RWPE2 (cell line): Measurements from ENCODE around the gene PAPLN.

Source experiments
- ATAC-seq: fragments of 200-7000 bp; cut with Tn5 transposase; 3 replicates; pipeline ENCODE4 v1.9.1; 2021; ENCODE audit warnings: low read depth
- DNase-seq: peaks from one replicate; pipeline ENCODE4 v3.0.0-alpha.2; 2020; ENCODE audit warnings: low spot score
- H3K27ac ChIP-seq: fragments of 450-650 bp; 2 replicates; pipeline ENCODE4 v1.5.1; 2017; ENCODE audit warnings: mild to moderate bottlenecking; ENCODE audit not compliant: poor library complexity, severe bottlenecking
- H3K27me3 ChIP-seq: fragments of 250-450 bp; sonication (Bioruptor Pico); 2 replicates; pipeline ENCODE4 v1.5.1; 2021; ENCODE audit warnings: mild to moderate bottlenecking, moderate library complexity; ENCODE audit not compliant: insufficient read depth, poor library complexity, severe bottlenecking
- H3K36me3 ChIP-seq: fragments of 250-450 bp; sonication (Bioruptor Pico); 2 replicates; pipeline ENCODE4 v1.5.1; 2020; ENCODE audit warnings: low read depth, mild to moderate bottlenecking, moderate library complexity
- H3K4me1 ChIP-seq: fragments of 250-450 bp; sonication (Bioruptor Pico); 2 replicates; pipeline ENCODE4 v1.5.1; 2021; ENCODE audit warnings: mild to moderate bottlenecking, moderate library complexity; ENCODE audit not compliant: insufficient read depth, poor library complexity, severe bottlenecking
- H3K4me3 ChIP-seq: fragments of 250-450 bp; sonication (Bioruptor Pico); 2 replicates; pipeline ENCODE4 v1.5.1; 2021; ENCODE audit warnings: mild to moderate bottlenecking, moderate library complexity; ENCODE audit not compliant: severe bottlenecking
- H3K9me3 ChIP-seq: fragments of 250-450 bp; sonication (Bioruptor Pico); 2 replicates; pipeline ENCODE4 v1.5.1; 2021; ENCODE audit warnings: mild to moderate bottlenecking, moderate library complexity; ENCODE audit not compliant: severe bottlenecking
- TF ChIP-seq, protein P1 (sequence below): fragments of 450-650 bp; IDR thresholded peaks from one replicate; pipeline ENCODE4 v1.5.1; 2017; ENCODE audit warnings: mild to moderate bottlenecking, moderate library complexity; ENCODE audit not compliant: poor library complexity, severe bottlenecking

PAPLN gene

DNA sequence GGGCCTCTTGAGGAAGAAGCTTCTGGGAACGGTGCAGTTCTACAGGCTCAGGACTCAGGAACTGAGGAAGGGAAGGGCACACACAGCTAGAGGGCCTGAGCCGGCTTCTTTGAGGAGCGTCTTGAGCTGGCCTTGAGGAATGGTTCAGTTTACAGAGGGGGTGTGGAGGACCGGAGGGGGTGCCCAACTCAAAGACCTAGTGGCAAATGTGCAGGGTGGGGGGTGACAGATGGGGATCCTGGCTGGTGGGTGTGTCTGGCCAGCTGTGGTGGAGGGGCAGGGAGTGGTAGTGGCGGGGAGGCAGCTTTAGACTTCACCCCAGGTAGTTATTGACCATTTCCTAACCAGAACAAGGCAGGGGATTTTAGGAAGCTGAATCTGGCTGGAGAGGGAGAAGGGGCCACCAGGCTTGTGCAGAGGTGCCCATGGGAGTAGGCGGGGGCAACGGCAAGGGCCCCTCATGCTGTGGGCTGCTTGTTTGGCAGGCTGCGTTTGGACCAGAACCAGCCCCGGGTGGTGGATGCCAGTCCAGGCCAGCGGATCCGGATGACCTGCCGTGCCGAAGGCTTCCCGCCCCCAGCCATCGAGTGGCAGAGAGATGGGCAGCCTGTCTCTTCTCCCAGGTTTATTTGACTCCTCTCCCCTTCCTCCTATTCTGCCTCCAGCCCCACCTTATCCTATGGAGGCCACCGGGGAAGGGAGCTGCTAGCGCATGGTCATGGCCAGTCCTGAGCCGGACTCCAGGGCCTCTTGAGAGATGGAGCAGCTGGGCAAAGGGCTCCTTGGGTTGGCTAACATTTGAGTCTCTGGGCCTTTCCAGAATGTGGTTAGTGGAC, 27.8 kb downstream of the PAPLN start:
- H3K36me3 ChIP-seq = no peaks in the 10 kb centered on the region
- TF ChIP-seq, protein P1, sequence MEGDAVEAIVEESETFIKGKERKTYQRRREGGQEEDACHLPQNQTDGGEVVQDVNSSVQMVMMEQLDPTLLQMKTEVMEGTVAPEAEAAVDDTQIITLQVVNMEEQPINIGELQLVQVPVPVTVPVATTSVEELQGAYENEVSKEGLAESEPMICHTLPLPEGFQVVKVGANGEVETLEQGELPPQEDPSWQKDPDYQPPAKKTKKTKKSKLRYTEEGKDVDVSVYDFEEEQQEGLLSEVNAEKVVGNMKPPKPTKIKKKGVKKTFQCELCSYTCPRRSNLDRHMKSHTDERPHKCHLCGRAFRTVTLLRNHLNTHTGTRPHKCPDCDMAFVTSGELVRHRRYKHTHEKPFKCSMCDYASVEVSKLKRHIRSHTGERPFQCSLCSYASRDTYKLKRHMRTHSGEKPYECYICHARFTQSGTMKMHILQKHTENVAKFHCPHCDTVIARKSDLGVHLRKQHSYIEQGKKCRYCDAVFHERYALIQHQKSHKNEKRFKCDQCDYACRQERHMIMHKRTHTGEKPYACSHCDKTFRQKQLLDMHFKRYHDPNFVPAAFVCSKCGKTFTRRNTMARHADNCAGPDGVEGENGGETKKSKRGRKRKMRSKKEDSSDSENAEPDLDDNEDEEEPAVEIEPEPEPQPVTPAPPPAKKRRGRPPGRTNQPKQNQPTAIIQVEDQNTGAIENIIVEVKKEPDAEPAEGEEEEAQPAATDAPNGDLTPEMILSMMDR = no peak
- ATAC-seq = no peak
- H3K4me1 ChIP-seq = no peaks in the 10 kb centered on the region
- no peak for DNase-seq
- no peak overlapping the region for H3K27ac ChIP-seq
- no peaks in the 10 kb centered on the region for H3K27me3 ChIP-seq
- no peaks in the 10 kb centered on the region for H3K9me3 ChIP-seq
- H3K4me3 ChIP-seq = no peak overlapping the region

DNA sequence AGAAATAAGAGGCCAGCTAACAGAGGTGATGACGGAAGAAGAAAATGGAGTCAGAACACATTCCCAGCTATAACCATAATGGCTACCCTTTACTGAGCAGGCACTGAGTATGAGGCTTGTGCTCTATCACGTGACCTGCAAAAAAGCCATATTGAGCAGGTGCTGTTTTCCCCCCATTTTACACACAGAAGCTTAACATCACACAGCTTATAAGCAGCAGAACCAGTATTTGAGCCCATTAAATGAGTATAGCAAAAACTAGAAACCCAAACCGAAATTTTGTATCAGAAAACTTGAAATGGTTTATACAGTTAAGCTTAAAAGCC, 28.4 kb downstream of the PAPLN start:
- DNase-seq (no peak), ATAC-seq (no peak)
- TF ChIP-seq, protein P1 = no peak
- Histone ChIP-seq H3K4me3 (no peak overlapping the region), H3K27me3 (no peaks in the 10 kb centered on the region), H3K36me3 (no peaks in the 10 kb centered on the region), H3K9me3 (no peaks in the 10 kb centered on the region), H3K4me1 (no peaks in the 10 kb centered on the region), H3K27ac (no peak overlapping the region)

DNA sequence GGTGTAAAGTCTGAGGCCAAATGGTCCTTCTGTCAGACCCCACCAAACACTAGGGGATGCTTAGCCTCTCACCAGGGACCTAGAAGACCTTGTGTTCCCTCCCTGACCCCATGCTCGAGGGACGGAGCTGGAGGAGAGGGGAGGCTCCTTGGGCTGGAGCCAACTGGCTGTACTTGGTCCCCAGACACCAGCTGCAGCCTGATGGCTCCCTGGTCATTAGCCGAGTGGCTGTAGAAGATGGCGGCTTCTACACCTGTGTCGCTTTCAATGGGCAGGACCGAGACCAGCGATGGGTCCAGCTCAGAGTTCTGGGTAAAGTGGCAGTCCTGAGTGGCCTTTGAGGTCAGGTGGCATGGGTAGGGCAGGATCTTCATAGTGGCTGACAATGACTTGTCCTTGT, 29.0 kb downstream of the PAPLN start:
- ATAC-seq (no peak), DNase-seq (no peak)
- no peak overlapping the region for H3K4me3 ChIP-seq
- no peaks in the 10 kb centered on the region for H3K9me3 ChIP-seq
- no peaks in the 10 kb centered on the region for H3K36me3 ChIP-seq
- H3K27ac ChIP-seq = no peak overlapping the region
- no peaks in the 10 kb centered on the region for H3K27me3 ChIP-seq
- TF ChIP-seq, protein P1 = no peak
- H3K4me1 ChIP-seq = no peaks in the 10 kb centered on the region

DNA sequence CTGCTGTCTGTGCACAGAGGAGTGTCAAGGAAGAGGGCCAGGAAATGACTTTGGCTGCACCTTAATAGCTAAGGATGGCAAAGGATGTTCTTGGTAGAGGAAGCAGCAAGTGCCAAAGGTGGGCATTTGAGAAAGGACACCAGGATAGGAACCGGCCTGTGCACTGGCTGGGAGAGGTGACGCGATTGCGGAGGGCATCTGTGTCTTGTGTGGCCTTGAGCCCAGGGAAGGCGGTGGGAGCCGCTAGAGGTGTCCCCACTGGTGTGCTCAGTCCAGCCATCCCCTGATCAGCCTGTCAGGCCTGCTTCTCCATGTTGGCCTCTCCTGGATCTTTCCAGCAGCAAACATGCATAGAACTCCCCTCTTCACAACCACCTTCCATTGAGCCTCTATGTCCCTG, 30.2 kb downstream of the PAPLN start:
- Histone ChIP-seq H3K9me3 (no peaks in the 10 kb centered on the region), H3K27me3 (no peaks in the 10 kb centered on the region), H3K27ac (no peak overlapping the region), H3K36me3 (no peaks in the 10 kb centered on the region), H3K4me3 (no peak overlapping the region), H3K4me1 (no peaks in the 10 kb centered on the region)
- ATAC-seq (no peak), DNase-seq (no peak)
- TF ChIP-seq, protein P1 = no peak

DNA sequence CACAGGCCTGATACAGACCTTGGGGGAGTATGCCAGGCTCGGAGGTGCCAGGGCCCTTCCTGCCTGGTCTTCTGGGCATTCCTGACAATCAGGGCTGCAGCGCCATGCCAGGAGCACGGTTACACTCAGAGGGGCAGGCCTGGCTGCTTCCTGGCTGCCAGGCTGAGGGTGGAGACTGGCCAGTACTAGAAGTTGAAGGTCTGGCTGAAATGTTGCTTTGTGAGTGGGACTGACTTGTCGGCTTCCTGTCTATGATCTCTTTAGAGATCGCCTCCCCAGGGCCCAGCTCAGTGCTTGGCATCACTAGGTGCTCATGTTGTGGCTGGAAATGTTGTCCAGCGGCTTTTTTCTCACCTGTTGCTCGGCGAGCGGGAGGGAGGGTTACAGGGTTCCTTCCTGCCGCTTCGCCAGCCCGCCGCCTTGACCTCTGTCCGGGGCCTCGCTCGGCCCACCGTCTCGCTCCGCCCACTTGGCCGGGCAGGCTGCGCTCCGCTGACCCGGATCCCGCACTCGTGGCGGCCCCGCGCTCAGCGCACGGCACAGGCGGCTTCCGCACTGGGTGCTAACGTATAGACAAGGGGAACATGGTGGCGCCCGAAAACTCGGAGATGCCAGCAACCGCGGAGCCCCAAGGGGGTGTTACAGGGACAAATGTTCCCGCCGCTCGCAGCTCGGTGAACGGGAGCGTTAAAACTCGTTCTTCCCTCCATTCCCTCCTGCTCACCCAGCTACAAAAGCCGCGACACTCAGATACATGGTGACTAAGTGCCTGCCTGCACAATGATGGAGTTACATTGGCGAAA, 32.6 kb downstream of the PAPLN start:
- H3K4me3 ChIP-seq = peak overlapping the region; percentile 11
- DNase-seq (no peak), ATAC-seq (peak; percentile 50)

More for the DNA sequence above, 32.6 kb downstream of the PAPLN start:
- peaks cover 2% of the 10 kb centered on the region; the same call in 1 of the 2 replicates for H3K36me3 ChIP-seq
- no peaks in the 10 kb centered on the region for H3K27me3 ChIP-seq
- TF ChIP-seq, protein P1 = no peak
- H3K27ac ChIP-seq = no peak overlapping the region
- no peaks in the 10 kb centered on the region for H3K4me1 ChIP-seq
- H3K9me3 ChIP-seq = no peaks in the 10 kb centered on the region
